Neuronal stem cell (in vitro differentiated cells): ENCODE measurements around the gene TMEM87B.

ENCODE experiments used
- DNase-seq: peaks from one replicate; pipeline ENCODE4 v3.0.0-alpha.2; 2013; ENCODE audit warnings: low spot score
- H2AFZ ChIP-seq: one replicate; pipeline ENCODE4 v1.6.1; 2013; ENCODE audit warnings: mild to moderate bottlenecking, low read length, inconsistent platforms
- H2AK5ac ChIP-seq: 2 replicates; pipeline ENCODE4 v1.6.1; 2013; ENCODE audit warnings: low read depth, mild to moderate bottlenecking, inconsistent platforms, low read length, moderate library complexity, mixed read lengths
- H2BK120ac ChIP-seq: 2 replicates; pipeline ENCODE4 v1.6.1; 2013; ENCODE audit warnings: low read depth, mild to moderate bottlenecking, inconsistent platforms, low read length, moderate library complexity, mixed read lengths
- H2BK12ac ChIP-seq: one replicate; pipeline ENCODE4 v1.6.1; 2013; ENCODE audit warnings: low read length, inconsistent platforms
- H2BK15ac ChIP-seq: 2 replicates; pipeline ENCODE4 v1.6.1; 2013; ENCODE audit warnings: mild to moderate bottlenecking, low read length, inconsistent platforms, mixed read lengths
- H2BK5ac ChIP-seq: one replicate; pipeline ENCODE4 v1.6.1; 2013; ENCODE audit warnings: inconsistent platforms, mild to moderate bottlenecking, low read length, moderate library complexity
- H3K14ac ChIP-seq: one replicate; pipeline ENCODE4 v1.6.1; 2013; ENCODE audit warnings: low read length, inconsistent platforms
- H3K18ac ChIP-seq: 2 replicates; pipeline ENCODE4 v1.6.1; 2013; ENCODE audit warnings: low read length, inconsistent platforms
- H3K23ac ChIP-seq: 2 replicates; pipeline ENCODE4 v1.6.1; 2013; ENCODE audit warnings: low read depth, mild to moderate bottlenecking, mixed read lengths, low read length, inconsistent platforms; ENCODE audit not compliant: poor library complexity
- H3K27ac ChIP-seq: replicated peaks from 3 replicates; pipeline ENCODE4 v1.5.1; 2013; ENCODE audit warnings: low read length, inconsistent platforms
- H3K27me3 ChIP-seq, 3 experiments: 2 replicates each; pipeline ENCODE4 v1.6.1; 2013; ENCODE audit warnings: low read length in 3 of 3, mild to moderate bottlenecking in 2 of 3, inconsistent platforms in 1 of 3, low read depth in 1 of 3, mixed read lengths in 1 of 3, moderate library complexity in 1 of 3; ENCODE audit not compliant: control insufficient read depth in 3 of 3, insufficient read depth in 3 of 3
- H3K36me3 ChIP-seq, 2 donors: replicated peaks in 1 of 2; 2 replicates each; pipeline ENCODE4 v1.6.1; 2013; ENCODE audit warnings: low read length in 2 of 2; ENCODE audit not compliant: control insufficient read depth in 2 of 2, insufficient read depth in 2 of 2
- H3K4ac ChIP-seq: 2 replicates; pipeline ENCODE4 v1.6.1; 2013; ENCODE audit warnings: inconsistent platforms, mild to moderate bottlenecking, low read length, moderate library complexity
- H3K4me1 ChIP-seq, 2 donors: 1 replicate in 1 of 2; 2 replicates in 1 of 2; pipeline ENCODE4 v1.6.1; 2013; ENCODE audit warnings: low read length in 2 of 2, low read depth in 1 of 2; ENCODE audit not compliant: control insufficient read depth in 2 of 2, insufficient read depth in 1 of 2
- H3K4me2 ChIP-seq: one replicate; pipeline ENCODE4 v1.6.1; 2013; ENCODE audit warnings: mild to moderate bottlenecking, low read length, inconsistent platforms; ENCODE audit not compliant: insufficient read depth, poor library complexity, severe bottlenecking
- H3K4me3 ChIP-seq, 2 donors: 2 replicates each; pipeline ENCODE4 v1.5.1; 2013; ENCODE audit warnings: low read length in 2 of 2, mild to moderate bottlenecking in 2 of 2, inconsistent platforms in 1 of 2, moderate library complexity in 1 of 2
- H3K79me1 ChIP-seq: one replicate; pipeline ENCODE4 v1.6.1; 2013; ENCODE audit warnings: low read depth, mild to moderate bottlenecking, inconsistent platforms, low read length, moderate library complexity
- H3K9ac ChIP-seq: one replicate; pipeline ENCODE4 v1.6.1; 2013; ENCODE audit warnings: mild to moderate bottlenecking, low read depth, low read length, inconsistent platforms; ENCODE audit not compliant: poor library complexity
- H3K9me3 ChIP-seq, 2 donors: replicated peaks in 1 of 2; 2 replicates each; pipeline versions ENCODE3 to v1.6.1; 2013; ENCODE audit warnings: low read length in 2 of 2, mild to moderate bottlenecking in 2 of 2, inconsistent platforms in 1 of 2, low read depth in 1 of 2, mixed read lengths in 1 of 2, moderate library complexity in 1 of 2; ENCODE audit not compliant: control insufficient read depth in 2 of 2, insufficient read depth in 1 of 2
- H4K8ac ChIP-seq: one replicate; pipeline ENCODE4 v1.6.1; 2013; ENCODE audit warnings: low read depth, mild to moderate bottlenecking, inconsistent platforms, low read length, moderate library complexity
- H4K91ac ChIP-seq: one replicate; pipeline ENCODE4 v1.6.1; 2013; ENCODE audit warnings: low read length, low read depth, mild to moderate bottlenecking, inconsistent platforms; ENCODE audit not compliant: poor library complexity
- WGBS, 2 donors: extraction: QIAGEN DNeasy Blood & Tissue Kit; methylation state at CpG; one replicate each; pipeline ENCODE4 v1.1.7; 2013; ENCODE audit warnings: missing lambda C conversion rate in 2 of 2, mixed read lengths in 1 of 2; ENCODE audit not compliant: insufficient read length in 2 of 2, insufficient replicate concordance in 1 of 2; ENCODE audit errors: extremely low coverage in 2 of 2; 5-methylcytosine and 5-hydroxymethylcytosine counted together

Gene TMEM87B

GRCh38 chr2:112095681-112096080 is 40.6 kb downstream of the TMEM87B start:
- Histone ChIP-seq H3K79me1 (no peaks in the 10 kb centered on the region), H3K27ac (no peak overlapping the region), H3K4me3 (no peak overlapping the region), H3K4me2 (no peak overlapping the region), H3K36me3 (peaks cover 3 to 48% of the 10 kb centered on the region in 2 donors), H3K27me3 (no peaks in the 10 kb centered on the region), H2AK5ac (no peak overlapping the region), H3K14ac (no peak overlapping the region), H3K4me1 (no peaks in the 10 kb centered on the region), H4K8ac (no peak overlapping the region), H2BK12ac (no peak overlapping the region), H2BK15ac (no peak overlapping the region), H3K23ac (no peak overlapping the region), H2BK5ac (no peak overlapping the region), H2AFZ (no peak overlapping the region), H3K4ac (no peak overlapping the region), H3K9ac (no peak overlapping the region), H3K9me3 (peaks cover 0 to 2% of the 10 kb centered on the region in 2 donors), H4K91ac (no peak overlapping the region), H3K18ac (no peak overlapping the region), H2BK120ac (no peak overlapping the region)
- WGBS, 2 donors: no CpG with 5 or more reads among the region's 1 CpG
- no peak for DNase-seq

- Histone ChIP-seq H3K79me1 (no peaks in the 10 kb centered on the region), H2AFZ (no peak overlapping the region), H3K23ac (no peak overlapping the region), H2BK12ac (no peak overlapping the region), H3K4me1 (no peaks in the 10 kb centered on the region), H2BK15ac (no peak overlapping the region), H2AK5ac (no peak overlapping the region), H4K91ac (no peak overlapping the region), H3K27me3 (no peaks in the 10 kb centered on the region), H3K14ac (no peak overlapping the region), H3K18ac (no peak overlapping the region), H3K4ac (no peak overlapping the region), H3K9ac (no peak overlapping the region), H3K4me2 (no peak overlapping the region), H2BK5ac (no peak overlapping the region), H2BK120ac (no peak overlapping the region), H3K27ac (no peak overlapping the region), H4K8ac (no peak overlapping the region), H3K4me3 (no peak overlapping the region), H3K36me3 (peaks cover 3 to 50% of the 10 kb centered on the region in 2 donors), H3K9me3 (peaks cover 0 to 2% of the 10 kb centered on the region in 2 donors)
- WGBS, 2 donors: no CpG with 5 or more reads among the region's 10 CpGs
- DNase-seq: no peak
Observed at GRCh38 chr2:112096098-112096497, 41.0 kb downstream of the TMEM87B start.

GRCh38 chr2:112108178-112108832 is 53.2 kb downstream of the TMEM87B start:
- Histone ChIP-seq H3K9me3 (peaks cover 0 to 21% of the 10 kb centered on the region in 2 donors), H3K9ac (no peak overlapping the region), H2AFZ (no peak overlapping the region), H3K23ac (no peak overlapping the region), H3K27me3 (no peaks in the 10 kb centered on the region), H2BK15ac (no peak overlapping the region), H3K4me1 (no peaks in the 10 kb centered on the region), H2BK5ac (no peak overlapping the region), H4K8ac (no peak overlapping the region), H3K36me3 (peaks cover 2 to 49% of the 10 kb centered on the region in 2 donors), H3K4ac (no peak overlapping the region), H4K91ac (no peak overlapping the region), H3K4me2 (no peak overlapping the region), H3K4me3 (no peak overlapping the region), H2BK120ac (no peak overlapping the region), H3K27ac (no peak overlapping the region), H3K79me1 (no peaks in the 10 kb centered on the region), H2AK5ac (no peak overlapping the region), H3K14ac (no peak overlapping the region), H3K18ac (no peak overlapping the region), H2BK12ac (no peak overlapping the region)
- no CpG with 5 or more reads among the region's 1 CpG for WGBS, 2 donors
- no peak for DNase-seq

DNA sequence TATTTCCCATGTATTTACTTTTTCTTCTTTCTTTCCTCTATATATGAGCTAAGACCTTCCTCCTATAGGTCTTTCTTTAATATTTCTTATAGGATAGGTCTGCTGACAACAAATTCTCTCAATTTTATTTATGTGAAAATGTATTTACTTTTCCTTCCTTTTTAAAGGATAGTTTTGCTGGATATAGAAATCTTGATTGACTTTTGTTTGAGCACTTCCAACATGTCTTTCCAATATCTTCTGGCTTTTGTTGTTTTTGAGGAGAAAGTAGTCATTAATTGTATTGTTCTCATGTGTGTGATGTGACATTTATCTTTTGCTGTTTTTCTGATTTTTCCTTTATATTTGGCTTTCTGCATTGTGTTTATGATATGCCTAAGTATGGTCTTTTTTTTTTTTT is 54.2 kb downstream of the TMEM87B start:
- H3K23ac ChIP-seq: no peak overlapping the region
- H4K91ac ChIP-seq: no peak overlapping the region
- H4K8ac ChIP-seq: no peak overlapping the region
- H2BK120ac ChIP-seq: no peak overlapping the region
- no peak overlapping the region for H3K14ac ChIP-seq
- H3K18ac ChIP-seq: no peak overlapping the region
- H2BK12ac ChIP-seq: no peak overlapping the region
- no peaks in the 10 kb centered on the region for H3K27me3 ChIP-seq
- H3K4me2 ChIP-seq: no peak overlapping the region
- no peak overlapping the region for H2AFZ ChIP-seq
- H3K4ac ChIP-seq: no peak overlapping the region
- no peak overlapping the region for H2BK5ac ChIP-seq
- DNase-seq: no peak
- H3K79me1 ChIP-seq: no peaks in the 10 kb centered on the region
- peaks cover 0 to 21% of the 10 kb centered on the region in 2 donors for H3K9me3 ChIP-seq
- no peak overlapping the region for H2AK5ac ChIP-seq
- H3K4me1 ChIP-seq: no peaks in the 10 kb centered on the region
- peaks cover 2 to 49% of the 10 kb centered on the region in 2 donors for H3K36me3 ChIP-seq
- H3K4me3 ChIP-seq: no peak overlapping the region
- H3K27ac ChIP-seq: no peak overlapping the region
- H2BK15ac ChIP-seq: no peak overlapping the region
- no peak overlapping the region for H3K9ac ChIP-seq
